Measurements from ENCODE around the gene MOXD1. TPM values are rescaled to one million over a fixed set of nuclear protein-coding genes. Genes with fewer than 3 reads are reported as not detected.

The MOXD1 gene
- total RNA-seq, 2 experiments from 2014 or later, result 0.74 TPM; not detected in 1

DNA sequence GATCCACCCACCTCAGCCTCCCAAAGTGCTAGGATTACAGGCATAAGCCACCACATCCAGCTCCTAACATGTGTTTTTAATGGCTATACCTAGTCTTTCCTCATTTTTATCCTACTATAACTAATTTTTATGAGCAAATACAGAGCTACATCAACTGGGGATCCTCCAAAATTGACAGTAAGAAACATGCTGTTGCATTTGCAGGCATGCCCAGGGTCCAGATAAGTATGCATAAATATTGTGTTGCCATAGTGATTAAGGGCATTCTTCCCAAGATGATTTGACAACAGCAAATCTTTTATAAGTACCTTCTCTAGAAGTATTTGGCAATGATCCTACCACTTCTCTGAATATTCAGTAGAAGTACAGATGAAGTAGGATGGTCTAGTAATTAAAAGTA lies 41.9 kb upstream of the MOXD1 start:
- H3K9me3 ChIP-seq (ENCODE audit: low read length), result peaks cover 8% of the 10 kb centered on the region; the same call in 1 of the 2 replicates
- POLR2A ChIA-PET, result no interaction called here
- no peak overlapping the region for H3K4me2 ChIP-seq (ENCODE audit: low read length)
- no peak overlapping the region for H3K4me3 ChIP-seq (ENCODE audit: low read depth, low read length, poor library complexity, severe bottlenecking)
- DNase-seq (ENCODE audit: low spot score), result no peak
- H4K20me1 ChIP-seq (ENCODE audit: insufficient read depth, low read length), result no peaks in the 10 kb centered on the region
- H3K79me2 ChIP-seq (ENCODE audit: insufficient read depth, low read depth, low read length), result no peaks in the 10 kb centered on the region
- no peak overlapping the region for H2AFZ ChIP-seq (ENCODE audit: low read length)
- CTCF ChIA-PET (ENCODE audit: unreplicated experiment), result no interaction called here
- TF ChIP-seq EZH2phosphoT487 (IDR thresholded peaks at IDR 0.05; ENCODE audit: borderline replicate concordance, low read depth, low read length), result no peak
- TF ChIP-seq, protein P1, sequence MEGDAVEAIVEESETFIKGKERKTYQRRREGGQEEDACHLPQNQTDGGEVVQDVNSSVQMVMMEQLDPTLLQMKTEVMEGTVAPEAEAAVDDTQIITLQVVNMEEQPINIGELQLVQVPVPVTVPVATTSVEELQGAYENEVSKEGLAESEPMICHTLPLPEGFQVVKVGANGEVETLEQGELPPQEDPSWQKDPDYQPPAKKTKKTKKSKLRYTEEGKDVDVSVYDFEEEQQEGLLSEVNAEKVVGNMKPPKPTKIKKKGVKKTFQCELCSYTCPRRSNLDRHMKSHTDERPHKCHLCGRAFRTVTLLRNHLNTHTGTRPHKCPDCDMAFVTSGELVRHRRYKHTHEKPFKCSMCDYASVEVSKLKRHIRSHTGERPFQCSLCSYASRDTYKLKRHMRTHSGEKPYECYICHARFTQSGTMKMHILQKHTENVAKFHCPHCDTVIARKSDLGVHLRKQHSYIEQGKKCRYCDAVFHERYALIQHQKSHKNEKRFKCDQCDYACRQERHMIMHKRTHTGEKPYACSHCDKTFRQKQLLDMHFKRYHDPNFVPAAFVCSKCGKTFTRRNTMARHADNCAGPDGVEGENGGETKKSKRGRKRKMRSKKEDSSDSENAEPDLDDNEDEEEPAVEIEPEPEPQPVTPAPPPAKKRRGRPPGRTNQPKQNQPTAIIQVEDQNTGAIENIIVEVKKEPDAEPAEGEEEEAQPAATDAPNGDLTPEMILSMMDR (conservative IDR thresholded peaks at IDR 0.05; ENCODE audit: low read length), result no peak
- no peak overlapping the region for H3K27ac ChIP-seq (ENCODE audit: low read depth, low read length, poor library complexity, severe bottlenecking)
- no peaks in the 10 kb centered on the region for H3K4me1 ChIP-seq (ENCODE audit: insufficient read depth, low read length, poor library complexity, severe bottlenecking)
- intact Hi-C loops (cut with micrococcal nuclease; ENCODE audit: unreplicated experiment), result no loop called here
- H3K36me3 ChIP-seq (ENCODE audit: insufficient read depth, low read length), result peaks cover 61% of the 10 kb centered on the region
- no peaks in the 10 kb centered on the region for H3K9me2 ChIP-seq (ENCODE audit: insufficient read depth, low read length)
- BruUV-seq (replicated peaks), result no TSS peak

DNA sequence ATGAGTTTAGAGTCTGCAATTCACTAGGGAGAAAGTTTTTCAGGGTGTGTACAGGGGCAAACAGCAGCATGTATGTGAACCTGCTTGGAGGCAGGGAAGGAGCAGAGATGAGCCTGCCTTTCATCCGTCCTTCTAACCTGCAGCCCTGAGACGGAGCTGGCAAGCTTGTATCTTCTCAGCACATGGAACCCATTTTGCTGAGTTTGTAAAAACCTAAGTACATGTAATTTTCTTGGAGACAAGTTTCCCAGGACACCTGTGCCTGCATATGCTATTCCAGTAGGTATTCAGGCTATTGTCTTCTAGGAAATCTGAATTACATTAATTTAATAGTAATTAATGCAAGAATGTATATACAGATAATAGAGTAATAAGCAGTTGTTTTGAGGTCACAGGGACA lies 28.8 kb upstream of the MOXD1 start:
- H3K79me2 ChIP-seq (ENCODE audit: insufficient read depth, low read depth, low read length), result no peaks in the 10 kb centered on the region
- intact Hi-C loops (cut with micrococcal nuclease; ENCODE audit: unreplicated experiment), result no loop called here
- H2AFZ ChIP-seq (ENCODE audit: low read length), result no peak overlapping the region
- CTCF ChIA-PET (ENCODE audit: unreplicated experiment), result no interaction called here
- no peak overlapping the region for H3K4me2 ChIP-seq (ENCODE audit: low read length)
- H4K20me1 ChIP-seq (ENCODE audit: insufficient read depth, low read length), result no peaks in the 10 kb centered on the region
- no peaks in the 10 kb centered on the region for H3K4me1 ChIP-seq (ENCODE audit: insufficient read depth, low read length, poor library complexity, severe bottlenecking)
- H3K36me3 ChIP-seq (ENCODE audit: insufficient read depth, low read length), result no peaks in the 10 kb centered on the region
- H3K4me3 ChIP-seq (ENCODE audit: low read depth, low read length, poor library complexity, severe bottlenecking), result no peak overlapping the region
- H3K9me3 ChIP-seq (ENCODE audit: low read length), result no peaks in the 10 kb centered on the region
- no peak overlapping the region for H3K27ac ChIP-seq (ENCODE audit: low read depth, low read length, poor library complexity, severe bottlenecking)
- no peak for DNase-seq (ENCODE audit: low spot score)
- TF ChIP-seq EZH2phosphoT487 (IDR thresholded peaks at IDR 0.05; ENCODE audit: borderline replicate concordance, low read depth, low read length), result no peak
- TF ChIP-seq, protein P1 (conservative IDR thresholded peaks at IDR 0.05; ENCODE audit: low read length), result no peak
- POLR2A ChIA-PET, result interaction anchor here (0.7 kb wide), 1 partner anchor 1102 kb away, joined by 4 read pairs; no protein-coding TSS in a partner anchor
- H3K9me2 ChIP-seq (ENCODE audit: insufficient read depth, low read length), result no peaks in the 10 kb centered on the region
- no TSS peak for BruUV-seq (replicated peaks)

DNA sequence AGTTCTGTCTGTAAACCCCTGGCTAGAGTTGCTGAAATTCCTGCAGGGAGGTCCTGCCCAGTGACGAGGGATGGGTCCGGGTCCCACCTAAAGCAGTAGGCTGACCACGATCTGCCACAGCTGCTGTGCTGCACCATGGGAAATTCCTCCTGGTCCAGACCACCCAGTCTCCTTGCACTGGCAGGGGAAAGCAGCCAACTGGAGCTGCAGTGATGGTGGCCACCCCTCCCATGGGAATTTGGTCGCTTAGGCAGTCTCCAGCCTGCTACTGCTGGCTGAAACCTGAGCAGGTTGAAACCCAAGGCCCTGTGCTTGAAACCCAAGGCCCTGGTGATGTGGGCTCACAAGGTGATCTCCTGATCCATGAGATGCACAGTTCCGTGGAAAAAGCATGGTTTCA lies 23.9 kb upstream of the MOXD1 start:
- no peak overlapping the region for H3K4me2 ChIP-seq (ENCODE audit: low read length)
- DNase-seq (ENCODE audit: low spot score), result no peak
- H4K20me1 ChIP-seq (ENCODE audit: insufficient read depth, low read length), result no peaks in the 10 kb centered on the region
- H3K9me2 ChIP-seq (ENCODE audit: insufficient read depth, low read length), result no peaks in the 10 kb centered on the region
- H2AFZ ChIP-seq (ENCODE audit: low read length), result no peak overlapping the region
- intact Hi-C loops (cut with micrococcal nuclease; ENCODE audit: unreplicated experiment), result no loop called here
- ChIA-PET POLR2A (no interaction called here), CTCF (ENCODE audit: unreplicated experiment) (no interaction called here)
- no peaks in the 10 kb centered on the region for H3K4me1 ChIP-seq (ENCODE audit: insufficient read depth, low read length, poor library complexity, severe bottlenecking)
- H3K36me3 ChIP-seq (ENCODE audit: insufficient read depth, low read length), result no peaks in the 10 kb centered on the region
- no TSS peak for BruUV-seq (replicated peaks)
- no peak overlapping the region for H3K27ac ChIP-seq (ENCODE audit: low read depth, low read length, poor library complexity, severe bottlenecking)
- TF ChIP-seq, protein P1 (conservative IDR thresholded peaks at IDR 0.05; ENCODE audit: low read length), result no peak
- TF ChIP-seq EZH2phosphoT487 (IDR thresholded peaks at IDR 0.05; ENCODE audit: borderline replicate concordance, low read depth, low read length), result no peak
- no peaks in the 10 kb centered on the region for H3K79me2 ChIP-seq (ENCODE audit: insufficient read depth, low read depth, low read length)
- H3K4me3 ChIP-seq (ENCODE audit: low read depth, low read length, poor library complexity, severe bottlenecking), result no peak overlapping the region
- peaks cover 6% of the 10 kb centered on the region for H3K9me3 ChIP-seq (ENCODE audit: low read length)
